PC-3 (cell line): ENCODE results near the gene DHRS7.

Experiments
- CTCF ChIP-seq: fragments of 300-600 bp; sonication (generic); conservative IDR thresholded peaks from 2 replicates; pipeline ENCODE4 v1.5.1; 2017; ENCODE audit warnings: antibody characterized with exemption, low read depth, mild to moderate bottlenecking, low read length
- EZH2phosphoT487 ChIP-seq: fragments of 300-600 bp; sonication (generic); IDR thresholded peaks from 2 replicates; pipeline ENCODE4 v1.6.1; 2018; ENCODE audit warnings: mild to moderate bottlenecking, antibody characterized with exemption, low read length, borderline replicate concordance

GRCh38 chr14:60114881-60115280 is 50.3 kb downstream of the DHRS7 start:
- no peak for TF ChIP-seq CTCF
- no peak for TF ChIP-seq EZH2phosphoT487
